LNCAP (cell line): ENCODE measurements around the gene KCNQ2.

ENCODE experiments used
- CTCF ChIP-seq: fragments of 450-650 bp; IDR thresholded peaks from 2 replicates; pipeline ENCODE4 v1.5.1; 2017; ENCODE audit warnings: mild to moderate bottlenecking

KCNQ2 gene

GRCh38 chr20:63394920-63395455 is 77.5 kb downstream of the KCNQ2 start:
- no peak for TF ChIP-seq CTCF

GRCh38 chr20:63394069-63394919 is 78.2 kb downstream of the KCNQ2 start:
- TF ChIP-seq CTCF = no peak

- no peak for TF ChIP-seq CTCF
These were observed 78.9 kb downstream of the KCNQ2 start for GRCh38 chr20:63393566-63393965.

- no peak for TF ChIP-seq CTCF
These were observed 79.7 kb downstream of the KCNQ2 start for GRCh38 chr20:63392465-63393365.

- no peak for TF ChIP-seq CTCF
These were observed 84.5 kb downstream of the KCNQ2 start for GRCh38 chr20:63387917-63388316.

- TF ChIP-seq CTCF = no peak
These were observed 85.1 kb downstream of the KCNQ2 start for GRCh38 chr20:63387393-63387792.

GRCh38 chr20:63386491-63386890 is 86.0 kb downstream of the KCNQ2 start:
- TF ChIP-seq CTCF = no peak
